DOHH2 (cell line): Measurements from ENCODE around the gene RNF149.
"Not testable (repeated sequence)": the region's sequence is repeated elsewhere in the genome, so short reads cannot be mapped to it uniquely, and the experiment has no call there.

Experiments
- H3F3A ChIP-seq: fragments of 200-600 bp; sonication (generic), shearing (Covaris generic); 2 replicates; pipeline ENCODE4 v1.6.0; 2016; ENCODE audit warnings: antibody characterized with exemption, mild to moderate bottlenecking; ENCODE audit not compliant: control insufficient read depth, insufficient read depth
- H3K27ac ChIP-seq: fragments of 200-600 bp; sonication (generic); 2 replicates; pipeline ENCODE4 v1.5.1; 2014; ENCODE audit warnings: low read depth, mild to moderate bottlenecking, low read length, moderate library complexity
- H3K27me3 ChIP-seq: fragments of 200-600 bp; sonication (generic); 2 replicates; pipeline ENCODE4 v1.6.1; 2014; ENCODE audit warnings: mild to moderate bottlenecking, low read length, mixed read lengths; ENCODE audit not compliant: control insufficient read depth
- H3K36me3 ChIP-seq: fragments of 200-600 bp; sonication (generic); 2 replicates; pipeline ENCODE4 v1.6.1; 2014; ENCODE audit warnings: mild to moderate bottlenecking, low read length, moderate library complexity, mixed read lengths; ENCODE audit not compliant: control insufficient read depth
- H3K4me1 ChIP-seq: fragments of 200-600 bp; sonication (generic); 2 replicates; pipeline ENCODE4 v1.6.1; 2014; ENCODE audit warnings: mild to moderate bottlenecking, low read length, mixed read lengths; ENCODE audit not compliant: control insufficient read depth
- H3K4me2 ChIP-seq: fragments of 200-600 bp; sonication (generic); 2 replicates; pipeline ENCODE4 v1.6.0; 2014; ENCODE audit warnings: mild to moderate bottlenecking, low read length, moderate library complexity
- H3K4me3 ChIP-seq: fragments of 200-600 bp; sonication (generic); 2 replicates; pipeline ENCODE4 v1.5.1; 2014; ENCODE audit warnings: mild to moderate bottlenecking, low read length, mixed read lengths
- H3K79me2 ChIP-seq: fragments of 200-600 bp; sonication (generic); 2 replicates; pipeline ENCODE4 v1.6.1; 2014; ENCODE audit warnings: mild to moderate bottlenecking, low read length, mixed read lengths; ENCODE audit not compliant: control insufficient read depth
- H3K9me2 ChIP-seq: fragments of 200-600 bp; sonication (generic); replicated peaks from 2 replicates; pipeline ENCODE4 v1.6.1; 2014; ENCODE audit warnings: mild to moderate bottlenecking, low read length, mixed read lengths; ENCODE audit not compliant: control insufficient read depth
- H3K9me3 ChIP-seq: fragments of 200-600 bp; sonication (generic); 2 replicates; pipeline ENCODE4 v1.6.1; 2014; ENCODE audit warnings: antibody characterized with exemption, low read length, mixed read lengths; ENCODE audit not compliant: control insufficient read depth, insufficient read depth
- H4K20me1 ChIP-seq: fragments of 200-600 bp; sonication (generic); 2 replicates; pipeline ENCODE4 v1.6.0; 2014; ENCODE audit warnings: low read depth, mild to moderate bottlenecking, antibody characterized with exemption, low read length, moderate library complexity; ENCODE audit not compliant: control insufficient read depth, insufficient read depth
- CTCF ChIP-seq: fragments of 200-600 bp; sonication (generic); IDR thresholded peaks from one replicate; pipeline ENCODE4 v1.5.1; 2014; ENCODE audit warnings: antibody characterized with exemption, mild to moderate bottlenecking, low read depth, low read length; ENCODE audit not compliant: poor library complexity, severe bottlenecking
- EZH2phosphoT487 ChIP-seq: fragments of 200-600 bp; sonication (generic); IDR thresholded peaks from 2 replicates; pipeline ENCODE4 v1.6.1; 2017; ENCODE audit warnings: borderline replicate concordance, mild to moderate bottlenecking, antibody characterized with exemption, low read length, moderate library complexity, mixed read lengths

The RNF149 gene

DNA sequence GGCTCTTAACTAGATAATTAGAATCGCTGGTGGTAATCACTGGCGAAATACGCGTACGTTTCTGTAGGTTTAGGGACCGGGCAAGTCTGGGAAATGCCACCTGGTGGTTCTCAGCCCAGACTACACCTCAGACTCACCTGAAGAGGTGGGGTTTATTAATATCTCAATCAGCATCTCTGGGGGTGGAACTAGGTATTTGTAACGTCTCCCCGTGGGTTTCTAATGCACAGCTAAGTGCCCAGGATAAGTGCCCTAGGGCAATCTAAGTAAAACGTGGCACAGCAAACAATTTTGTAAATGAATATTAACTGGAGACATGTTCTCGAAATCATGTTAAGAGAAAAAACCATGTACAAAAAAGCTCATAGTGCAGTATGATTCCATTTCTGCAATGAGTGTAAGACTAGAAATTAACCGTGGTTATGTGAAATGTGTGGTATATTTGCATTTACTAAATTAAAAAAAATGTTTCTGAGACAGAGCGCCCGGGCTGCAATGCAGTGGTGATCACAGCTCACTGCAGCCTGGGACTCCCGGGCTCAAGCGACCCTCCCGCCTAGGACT is 56.6 kb downstream of the RNF149 start:
- Histone ChIP-seq H3K79me2 (peaks cover 42% of the 10 kb centered on the region), H3F3A (no peaks in the 10 kb centered on the region), H4K20me1 (peaks cover 15% of the 10 kb centered on the region), H3K4me3 (peak overlapping the region; percentile 88), H3K36me3 (peaks cover 25% of the 10 kb centered on the region), H3K9me2 (no peaks in the 10 kb centered on the region), H3K4me2 (peak overlapping the region; percentile 74), H3K27me3 (no peaks in the 10 kb centered on the region), H3K4me1 (peaks cover 22% of the 10 kb centered on the region), H3K9me3 (no peaks in the 10 kb centered on the region), H3K27ac (peak overlapping the region; percentile 45)
- TF ChIP-seq CTCF (peak; percentile 67), EZH2phosphoT487 (no peak)

- not testable (repeated sequence) for H3K27ac ChIP-seq, H3K9me3 ChIP-seq, H3K4me2 ChIP-seq, H3F3A ChIP-seq, H3K27me3 ChIP-seq, H3K4me3 ChIP-seq, H3K9me2 ChIP-seq
- Histone ChIP-seq H3K79me2 (peaks cover 36% of the 10 kb centered on the region), H3K4me1 (peaks cover 22% of the 10 kb centered on the region), H4K20me1 (peaks cover 15% of the 10 kb centered on the region), H3K36me3 (peaks cover 22% of the 10 kb centered on the region)
These were observed 57.2 kb downstream of the RNF149 start for GRCh38 chr2:101251246-101251781.

DNA sequence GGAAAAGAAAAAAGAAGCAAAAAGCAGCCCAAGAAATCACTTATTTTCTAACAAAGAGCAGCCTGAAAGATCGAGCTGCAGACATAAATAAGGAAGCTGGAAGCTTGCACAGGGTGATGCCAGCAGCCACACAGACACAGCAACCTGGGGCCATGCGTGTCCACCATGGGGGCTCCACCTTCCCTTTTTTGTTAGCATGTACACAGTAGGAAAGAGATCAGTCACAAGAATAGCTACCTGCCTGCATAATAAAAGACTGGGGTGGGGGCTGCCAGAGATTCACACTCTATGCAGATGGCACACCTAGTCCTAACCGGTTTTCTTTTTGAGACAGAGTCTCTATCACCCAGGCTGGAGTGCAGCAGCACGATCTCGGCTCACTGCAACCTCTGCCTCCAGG is 58.7 kb downstream of the RNF149 start:
- H4K20me1 ChIP-seq = peaks cover 15% of the 10 kb centered on the region
- no peaks in the 10 kb centered on the region for H3K9me2 ChIP-seq
- H3K27ac ChIP-seq = no peak overlapping the region
- H3K79me2 ChIP-seq = peaks cover 21% of the 10 kb centered on the region
- H3K27me3 ChIP-seq = no peaks in the 10 kb centered on the region
- H3K36me3 ChIP-seq = peaks cover 13% of the 10 kb centered on the region
- no peaks in the 10 kb centered on the region for H3K9me3 ChIP-seq
- H3K4me2 ChIP-seq = no peak overlapping the region
- H3F3A ChIP-seq = no peaks in the 10 kb centered on the region
- no peak overlapping the region for H3K4me3 ChIP-seq
- TF ChIP-seq EZH2phosphoT487 = no peak
- no peak for TF ChIP-seq CTCF
- H3K4me1 ChIP-seq = peaks cover 17% of the 10 kb centered on the region

- H3K4me2 ChIP-seq, H4K20me1 ChIP-seq, H3K36me3 ChIP-seq, H3K4me1 ChIP-seq, H3K27me3 ChIP-seq, H3K9me2 ChIP-seq, H3K27ac ChIP-seq, H3K4me3 ChIP-seq, H3K9me3 ChIP-seq, H3F3A ChIP-seq: not testable (repeated sequence)
- peaks cover 10% of the 10 kb centered on the region for H3K79me2 ChIP-seq
These were observed 59.7 kb downstream of the RNF149 start for GRCh38 chr2:101248756-101249155.

DNA sequence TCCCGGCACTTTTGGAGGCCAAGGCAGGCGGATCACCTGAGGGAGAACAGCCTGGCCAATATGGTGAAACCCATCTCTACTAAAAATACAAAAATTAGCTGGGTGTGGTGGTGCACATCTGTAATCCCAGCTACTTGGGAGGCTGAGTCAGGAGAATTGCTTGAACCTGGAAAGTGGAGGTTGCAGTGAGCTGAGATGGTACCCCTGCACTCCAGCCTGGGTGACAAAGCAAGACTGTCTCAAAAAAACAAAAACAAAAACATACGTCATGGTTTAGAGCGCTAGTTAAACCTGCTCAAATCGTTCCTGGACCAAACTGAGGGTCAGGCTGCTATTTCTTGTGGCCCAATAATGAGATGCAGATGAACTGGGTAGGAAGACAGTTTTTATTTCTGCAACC is 63.0 kb downstream of the RNF149 start:
- H3K4me2 ChIP-seq, H3K4me1 ChIP-seq, H3K36me3 ChIP-seq, H4K20me1 ChIP-seq, H3K9me2 ChIP-seq, H3K27ac ChIP-seq, H3K27me3 ChIP-seq, H3K79me2 ChIP-seq, H3K9me3 ChIP-seq, H3F3A ChIP-seq, H3K4me3 ChIP-seq: not testable (repeated sequence)

GRCh38 chr2:101244899-101245298 is 63.6 kb downstream of the RNF149 start:
- H3K4me1 ChIP-seq, H3K36me3 ChIP-seq, H3K4me2 ChIP-seq, H3K9me3 ChIP-seq, H3K79me2 ChIP-seq, H3F3A ChIP-seq, H4K20me1 ChIP-seq, H3K27ac ChIP-seq, H3K9me2 ChIP-seq, H3K4me3 ChIP-seq, H3K27me3 ChIP-seq: not testable (repeated sequence)

DNA sequence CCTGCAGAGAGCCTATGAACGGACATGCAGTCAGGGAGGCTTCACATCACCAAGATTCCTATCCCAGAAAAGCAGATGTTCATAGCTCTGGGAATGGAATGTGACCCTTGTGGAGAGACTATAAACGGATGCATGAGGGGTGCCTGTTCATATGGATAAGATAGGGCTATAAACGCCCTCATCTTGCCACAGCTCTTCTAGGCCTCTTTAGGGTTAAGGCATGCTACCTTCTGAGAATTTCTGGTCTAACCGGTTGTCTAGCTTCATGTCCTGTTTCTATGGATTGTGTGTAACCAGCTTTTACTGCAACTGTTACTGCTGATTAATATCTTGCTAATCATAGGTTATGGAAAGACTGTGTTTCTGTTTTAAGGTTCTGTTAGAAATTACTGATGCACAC is 64.1 kb downstream of the RNF149 start:
- H3K4me1 ChIP-seq, H3K27ac ChIP-seq, H3K9me3 ChIP-seq, H3K27me3 ChIP-seq, H3K36me3 ChIP-seq, H3K4me3 ChIP-seq, H3K9me2 ChIP-seq, H3K4me2 ChIP-seq, H4K20me1 ChIP-seq, H3K79me2 ChIP-seq, H3F3A ChIP-seq: not testable (repeated sequence)
